Esophagus muscularis mucosa (tissue), 4 donors: ENCODE data around the gene SNIP1.

Source experiments
- CTCF ChIP-seq, 3 experiments: fragments of 200-600 bp in 2 of 3; fragments of 450-650 bp in 1 of 3; sonication (generic) in 2 of 3; IDR thresholded peaks; one replicate each; pipeline ENCODE4 v1.5.1; 2017 to 2019; ENCODE audit warnings: antibody characterized with exemption in 3 of 3, mild to moderate bottlenecking in 2 of 3, moderate library complexity in 1 of 3
- EP300 ChIP-seq: sonication (generic); formaldehyde crosslinking; IDR thresholded peaks from one replicate; pipeline ENCODE4 v1.6.1; 2017; ENCODE audit warnings: antibody characterized with exemption
- POLR2A ChIP-seq: fragments of 450-650 bp; IDR thresholded peaks from one replicate; pipeline ENCODE4 v1.6.1; 2017; ENCODE audit warnings: antibody characterized with exemption, moderate library complexity, mild to moderate bottlenecking, low read depth
- POLR2AphosphoS5 ChIP-seq, 2 donors: sonication (generic); formaldehyde crosslinking; IDR thresholded peaks; one replicate each; pipeline ENCODE4 v1.6.1; 2017; ENCODE audit warnings: antibody characterized with exemption in 2 of 2

- TF ChIP-seq POLR2A = no peak
- no peak for TF ChIP-seq CTCF (IDR thresholded peaks at IDR 0.05)
- TF ChIP-seq POLR2AphosphoS5 (IDR thresholded peaks at IDR 0.05) = no peak
- TF ChIP-seq EP300 = no peak
These were observed 58.2 kb downstream of the SNIP1 start for GRCh38 chr1:37495875-37496274.
